H9 (cell line): ENCODE results near the gene KIF6. TPM values are rescaled to one million over a fixed set of nuclear protein-coding genes. Genes with fewer than 3 reads are reported as not detected.

ENCODE experiments used
- DNase-seq: peaks from one replicate; pipeline ENCODE4 v3.0.0-alpha.2; 2017
- H2AFZ ChIP-seq: one replicate; pipeline ENCODE4 v1.6.1; 2013; ENCODE audit warnings: mild to moderate bottlenecking, low read length, control low read depth, moderate library complexity
- H2AK5ac ChIP-seq: 2 replicates; pipeline ENCODE4 v1.6.1; 2013; ENCODE audit warnings: low read length, control low read depth, mixed read lengths; ENCODE audit not compliant: insufficient read length
- H2BK120ac ChIP-seq: one replicate; pipeline ENCODE4 v1.6.1; 2013; ENCODE audit warnings: low read depth, mild to moderate bottlenecking, low read length, control low read depth, inconsistent platforms; ENCODE audit not compliant: poor library complexity, severe bottlenecking
- H2BK12ac ChIP-seq: 2 replicates; pipeline ENCODE4 v1.6.1; 2013; ENCODE audit warnings: low read length, control low read depth, mixed read lengths, low read depth; ENCODE audit not compliant: insufficient read length
- H2BK15ac ChIP-seq: 2 replicates; pipeline ENCODE4 v1.6.1; 2013; ENCODE audit warnings: low read depth, low read length, control low read depth
- H2BK20ac ChIP-seq: one replicate; pipeline ENCODE4 v1.6.1; 2013; ENCODE audit warnings: low read depth, mild to moderate bottlenecking, low read length, control low read depth, inconsistent platforms; ENCODE audit not compliant: poor library complexity, severe bottlenecking
- H2BK5ac ChIP-seq: 2 replicates; pipeline ENCODE4 v1.6.1; 2013; ENCODE audit warnings: low read length, control low read depth, mixed read lengths; ENCODE audit not compliant: insufficient read length
- H3K14ac ChIP-seq: 2 replicates; pipeline ENCODE4 v1.6.1; 2013; ENCODE audit warnings: low read length, control low read depth; ENCODE audit not compliant: insufficient read depth
- H3K18ac ChIP-seq: 2 replicates; pipeline ENCODE4 v1.6.1; 2013; ENCODE audit warnings: low read depth, mild to moderate bottlenecking, mixed read lengths, low read length, control low read depth; ENCODE audit not compliant: insufficient read length
- H3K23ac ChIP-seq: 2 replicates; pipeline ENCODE4 v1.6.1; 2013; ENCODE audit warnings: low read length, control low read depth, mixed read lengths, low read depth; ENCODE audit not compliant: insufficient read length
- H3K23me2 ChIP-seq: 2 replicates; pipeline ENCODE4 v1.6.1; 2013; ENCODE audit warnings: low read depth, mild to moderate bottlenecking, mixed read lengths, low read length, control low read depth; ENCODE audit not compliant: insufficient read length, poor library complexity, severe bottlenecking
- H3K27ac ChIP-seq: 2 replicates; pipeline ENCODE4 v1.5.1; 2013; ENCODE audit warnings: low read length, control low read depth, mixed read lengths, low read depth; ENCODE audit not compliant: insufficient read length
- H3K27me3 ChIP-seq: 2 replicates; pipeline ENCODE4 v1.6.1; 2013; ENCODE audit warnings: low read length, control low read depth, inconsistent platforms; ENCODE audit not compliant: insufficient read depth
- H3K4ac ChIP-seq: 2 replicates; pipeline ENCODE4 v1.6.1; 2013; ENCODE audit warnings: low read depth, mild to moderate bottlenecking, control low read depth, inconsistent platforms, low read length, moderate library complexity
- H3K4me1 ChIP-seq: 2 replicates; pipeline ENCODE4 v1.6.1; 2013; ENCODE audit warnings: low read length, control low read depth, inconsistent platforms; ENCODE audit not compliant: insufficient read depth
- H3K4me2 ChIP-seq: 2 replicates; pipeline ENCODE4 v1.6.1; 2013; ENCODE audit warnings: low read length, control low read depth, mixed read lengths; ENCODE audit not compliant: insufficient read length, insufficient read depth
- H3K56ac ChIP-seq: 2 replicates; pipeline ENCODE4 v1.6.1; 2013; ENCODE audit warnings: low read depth, mild to moderate bottlenecking, mixed read lengths, low read length, control low read depth; ENCODE audit not compliant: insufficient read length
- H3K79me1 ChIP-seq: 2 replicates; pipeline ENCODE4 v1.6.1; 2013; ENCODE audit warnings: low read depth, mild to moderate bottlenecking, moderate library complexity, low read length, control low read depth, inconsistent platforms; ENCODE audit not compliant: insufficient read depth, poor library complexity, severe bottlenecking
- H3K79me2 ChIP-seq: 2 replicates; pipeline ENCODE4 v1.6.1; 2013; ENCODE audit warnings: low read length, control low read depth, inconsistent platforms; ENCODE audit not compliant: insufficient read depth
- H3K9ac ChIP-seq: 2 replicates; pipeline ENCODE4 v1.6.1; 2013; ENCODE audit warnings: low read length, control low read depth, mixed read lengths; ENCODE audit not compliant: insufficient read length; ENCODE audit errors: extremely low read depth
- H3K9me3 ChIP-seq: one replicate; pipeline ENCODE4 v1.6.1; 2013; ENCODE audit warnings: low read depth, low read length, inconsistent platforms; ENCODE audit not compliant: control insufficient read depth
- H3T11ph ChIP-seq: one replicate; pipeline ENCODE4 v1.6.1; 2013; ENCODE audit warnings: mild to moderate bottlenecking, low read length, control low read depth, inconsistent platforms
- H4K20me1 ChIP-seq: one replicate; pipeline ENCODE4 v1.6.1; 2013; ENCODE audit not compliant: control insufficient read depth, insufficient read length, insufficient read depth
- H4K5ac ChIP-seq: 2 replicates; pipeline ENCODE4 v1.6.1; 2013; ENCODE audit warnings: low read depth, mild to moderate bottlenecking, mixed read lengths, low read length, control low read depth; ENCODE audit not compliant: insufficient read length
- H4K8ac ChIP-seq: replicated peaks from 2 replicates; pipeline ENCODE4 v1.6.1; 2013; ENCODE audit warnings: low read length, control low read depth, mixed read lengths, low read depth; ENCODE audit not compliant: insufficient read length
- H4K91ac ChIP-seq: 2 replicates; pipeline ENCODE4 v1.6.1; 2013; ENCODE audit warnings: low read depth, mild to moderate bottlenecking, moderate library complexity, mixed read lengths, low read length, control low read depth; ENCODE audit not compliant: insufficient read length
- H3K27ac Mint-ChIP-seq, 3 experiments: 2 replicates in 2 of 3; 3 replicates in 1 of 3; pipeline ENCODE4 v1.8.0; 2020 to 2021; ENCODE audit warnings: mixed read lengths in 3 of 3, mild to moderate bottlenecking in 1 of 3, moderate library complexity in 1 of 3
- H3K27me3 Mint-ChIP-seq: 2 replicates; pipeline ENCODE4 v1.8.0; 2021; ENCODE audit warnings: low read depth, mild to moderate bottlenecking, moderate library complexity, mixed read lengths
- H3K36me3 Mint-ChIP-seq, 3 experiments: 2 replicates in 2 of 3; 3 replicates in 1 of 3; pipeline ENCODE4 v1.8.0; 2020 to 2021; ENCODE audit warnings: low read depth in 3 of 3, mixed read lengths in 3 of 3; ENCODE audit not compliant: insufficient read depth in 1 of 3
- H3K4me1 Mint-ChIP-seq, 2 experiments: 2 replicates each; pipeline ENCODE4 v1.8.0; 2020; ENCODE audit warnings: mixed read lengths in 2 of 2
- H3K4me3 Mint-ChIP-seq, 2 experiments: 2 replicates in 1 of 2; 3 replicates in 1 of 2; pipeline ENCODE4 v1.8.0; 2020 to 2021; ENCODE audit warnings: mild to moderate bottlenecking in 2 of 2, mixed read lengths in 2 of 2, moderate library complexity in 1 of 2
- H3K9me3 Mint-ChIP-seq, 2 experiments: 2 replicates in 1 of 2; 3 replicates in 1 of 2; pipeline ENCODE4 v1.8.0; 2020; ENCODE audit warnings: mild to moderate bottlenecking in 2 of 2, mixed read lengths in 2 of 2, moderate library complexity in 1 of 2
- WGBS: extraction: QIAGEN DNeasy Blood & Tissue Kit; methylation state at CpG from one replicate; pipeline ENCODE4 v1.1.7; 2013; ENCODE audit warnings: missing lambda C conversion rate, low lambda C conversion rate, mixed read lengths; ENCODE audit not compliant: insufficient read length; ENCODE audit errors: extremely low coverage; 5-methylcytosine and 5-hydroxymethylcytosine counted together
- total RNA-seq: library from RNA; stranded (reverse); gene quantifications from 2 replicates; pipeline ENCODE4 v1.2.1, GENCODE V29; 2021
- TF ChIP-seq, protein P1 (sequence below): fragments of 200-600 bp; sonication (generic); conservative IDR thresholded peaks from 3 replicates; pipeline ENCODE4 v1.8.0; 2021; ENCODE audit warnings: antibody characterized with exemption, mild to moderate bottlenecking

Gene KIF6
- total RNA-seq, 1 experiment from 2014 or later = 0.63 TPM

DNA sequence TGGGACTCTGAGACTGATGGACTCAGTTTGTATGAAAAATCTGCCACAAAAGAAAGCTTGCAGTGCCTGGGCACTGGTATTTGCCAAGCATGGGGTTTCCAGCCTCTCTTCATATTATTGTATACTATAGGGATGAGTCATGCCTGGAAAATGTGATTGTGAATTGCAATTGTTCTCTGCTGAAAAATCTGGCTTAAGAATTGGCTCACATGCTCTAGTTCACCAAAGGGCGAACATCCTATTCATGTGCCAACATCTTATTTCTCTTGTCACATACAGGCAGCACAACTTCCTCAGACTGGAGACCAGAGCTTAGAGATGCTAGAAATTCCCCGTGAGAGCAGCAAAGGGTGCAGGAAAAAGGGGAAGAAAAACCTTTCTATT, 299.1 kb downstream of the KIF6 start:
- no peak overlapping the region for H3K9ac ChIP-seq
- H3K14ac ChIP-seq = no peak overlapping the region
- Mint-ChIP-seq H3K27ac (no peak overlapping the region), H3K4me3 (no peak overlapping the region), H3K27me3 (no peaks in the 10 kb centered on the region), H3K36me3 (no peaks in the 10 kb centered on the region), H3K9me3 (no peaks in the 10 kb centered on the region), H3K4me1 (peaks cover 15 to 16% of the 10 kb centered on the region in 2 experiments)
- no peak for DNase-seq
- no peak overlapping the region for H4K91ac ChIP-seq
- H4K8ac ChIP-seq = no peak overlapping the region
- no peak overlapping the region for H2BK15ac ChIP-seq
- no peak overlapping the region for H3K23ac ChIP-seq
- WGBS = no CpG with 5 or more reads among the region's 2 CpGs
- no peaks in the 10 kb centered on the region for H4K20me1 ChIP-seq
- peaks cover 3% of the 10 kb centered on the region; the same call in 1 of the 2 replicates for H3K4me1 ChIP-seq
- no peaks in the 10 kb centered on the region for H3K79me1 ChIP-seq
- H4K5ac ChIP-seq = no peak overlapping the region
- no peaks in the 10 kb centered on the region for H3K79me2 ChIP-seq
- H3K27ac ChIP-seq = no peak overlapping the region
- H2BK20ac ChIP-seq = no peak overlapping the region
- no peak overlapping the region for H3T11ph ChIP-seq
- H3K18ac ChIP-seq = no peak overlapping the region
- TF ChIP-seq, protein P1, sequence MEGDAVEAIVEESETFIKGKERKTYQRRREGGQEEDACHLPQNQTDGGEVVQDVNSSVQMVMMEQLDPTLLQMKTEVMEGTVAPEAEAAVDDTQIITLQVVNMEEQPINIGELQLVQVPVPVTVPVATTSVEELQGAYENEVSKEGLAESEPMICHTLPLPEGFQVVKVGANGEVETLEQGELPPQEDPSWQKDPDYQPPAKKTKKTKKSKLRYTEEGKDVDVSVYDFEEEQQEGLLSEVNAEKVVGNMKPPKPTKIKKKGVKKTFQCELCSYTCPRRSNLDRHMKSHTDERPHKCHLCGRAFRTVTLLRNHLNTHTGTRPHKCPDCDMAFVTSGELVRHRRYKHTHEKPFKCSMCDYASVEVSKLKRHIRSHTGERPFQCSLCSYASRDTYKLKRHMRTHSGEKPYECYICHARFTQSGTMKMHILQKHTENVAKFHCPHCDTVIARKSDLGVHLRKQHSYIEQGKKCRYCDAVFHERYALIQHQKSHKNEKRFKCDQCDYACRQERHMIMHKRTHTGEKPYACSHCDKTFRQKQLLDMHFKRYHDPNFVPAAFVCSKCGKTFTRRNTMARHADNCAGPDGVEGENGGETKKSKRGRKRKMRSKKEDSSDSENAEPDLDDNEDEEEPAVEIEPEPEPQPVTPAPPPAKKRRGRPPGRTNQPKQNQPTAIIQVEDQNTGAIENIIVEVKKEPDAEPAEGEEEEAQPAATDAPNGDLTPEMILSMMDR = no peak
- H3K56ac ChIP-seq = no peak overlapping the region
- no peaks in the 10 kb centered on the region for H3K23me2 ChIP-seq
- no peak overlapping the region for H2BK5ac ChIP-seq
- H3K9me3 ChIP-seq = no peaks in the 10 kb centered on the region
- no peak overlapping the region for H3K4me2 ChIP-seq
- no peaks in the 10 kb centered on the region for H3K27me3 ChIP-seq
- H2AFZ ChIP-seq = no peak overlapping the region
- no peak overlapping the region for H2BK12ac ChIP-seq
- no peak overlapping the region for H3K4ac ChIP-seq
- H2AK5ac ChIP-seq = no peak overlapping the region
- H2BK120ac ChIP-seq = no peak overlapping the region
